HG02610 (cell line): Measurements from ENCODE around the gene PRRX2.

ENCODE experiments used
- ATAC-seq: cut with Tn5 transposase; IDR thresholded peaks from one replicate; pipeline ENCODE4 v1.9.1; 2021; ENCODE audit warnings: mild to moderate bottlenecking, moderate library complexity; ENCODE audit not compliant: unreplicated experiment

PRRX2 gene

DNA sequence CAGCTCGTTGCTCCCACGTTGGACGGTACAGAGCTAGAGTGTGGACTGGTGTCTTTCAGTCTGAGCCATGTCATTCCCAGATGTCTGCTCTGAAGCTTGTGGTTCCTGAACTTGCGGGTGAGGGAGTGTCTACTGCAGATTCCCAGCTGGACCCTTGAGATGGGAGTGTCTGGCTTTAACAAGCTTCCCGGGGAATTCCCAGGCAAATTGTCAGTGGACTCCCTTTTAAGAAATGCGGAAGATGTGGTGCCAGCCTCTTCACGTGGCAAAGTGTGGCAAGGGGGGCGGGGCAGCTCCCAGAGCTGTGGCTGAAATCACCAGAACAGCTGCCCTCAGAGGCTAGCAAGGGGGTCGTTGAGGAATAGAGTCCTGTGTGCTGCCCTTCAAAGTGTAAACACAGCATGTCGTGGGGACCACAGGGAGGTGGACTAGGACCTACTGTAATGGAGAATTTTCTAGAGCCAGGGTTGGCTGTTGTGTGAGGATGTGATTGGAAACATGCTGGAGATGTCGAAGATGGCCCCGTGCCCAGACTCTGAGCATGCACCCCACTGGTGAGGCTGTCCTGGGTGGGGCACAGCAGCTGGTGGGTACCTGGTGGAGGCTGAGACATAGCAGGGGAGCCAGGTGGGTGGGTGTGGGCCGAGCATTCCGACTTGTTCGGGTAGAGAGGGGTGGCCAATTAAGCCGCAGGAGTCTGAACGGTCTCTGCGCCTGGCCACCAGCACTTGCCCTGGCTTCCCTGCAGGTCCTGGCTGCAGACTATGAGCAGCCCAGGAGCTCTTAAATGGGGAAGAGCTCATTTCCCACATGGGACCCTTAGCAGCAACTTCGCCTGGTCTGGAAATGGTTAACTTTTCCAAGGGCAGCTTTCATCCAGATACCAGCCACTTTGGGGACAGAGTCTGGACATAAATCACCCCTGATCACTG, 37.4 kb downstream of the PRRX2 start:
- ATAC-seq = no peak

DNA sequence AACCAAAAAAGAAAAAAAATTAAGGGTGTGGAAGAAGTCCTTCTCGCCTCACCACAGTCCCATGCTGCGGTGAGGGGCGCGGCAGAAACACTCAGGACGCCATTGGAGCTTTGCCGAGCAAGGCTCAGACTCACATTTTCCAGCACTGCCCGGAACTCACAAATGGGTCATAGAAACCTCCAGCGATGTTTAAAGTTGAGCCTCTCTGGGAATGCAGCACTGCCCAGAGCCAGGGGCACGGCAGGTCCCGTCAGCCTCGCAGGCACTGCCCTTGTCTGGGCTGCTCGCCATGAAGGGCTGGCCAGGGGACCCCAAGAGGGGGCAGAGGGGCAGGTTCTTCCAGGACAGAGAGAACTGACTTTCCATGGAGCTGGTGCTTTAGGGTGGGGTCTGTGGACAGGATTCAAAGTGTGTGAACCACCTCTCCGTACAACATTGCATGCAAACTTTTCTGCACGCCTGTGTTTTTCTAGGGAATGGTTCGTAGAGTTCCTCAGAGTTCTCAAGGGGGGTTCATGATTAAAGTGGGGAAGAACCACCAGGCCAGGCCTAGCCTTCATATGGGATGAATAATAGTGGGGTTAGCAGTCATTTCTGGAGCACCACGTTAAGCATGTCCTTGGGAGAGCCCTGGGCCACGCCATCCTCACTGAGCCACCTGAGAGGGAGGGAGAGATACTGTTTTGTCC, 38.4 kb downstream of the PRRX2 start:
- ATAC-seq = no peak

DNA sequence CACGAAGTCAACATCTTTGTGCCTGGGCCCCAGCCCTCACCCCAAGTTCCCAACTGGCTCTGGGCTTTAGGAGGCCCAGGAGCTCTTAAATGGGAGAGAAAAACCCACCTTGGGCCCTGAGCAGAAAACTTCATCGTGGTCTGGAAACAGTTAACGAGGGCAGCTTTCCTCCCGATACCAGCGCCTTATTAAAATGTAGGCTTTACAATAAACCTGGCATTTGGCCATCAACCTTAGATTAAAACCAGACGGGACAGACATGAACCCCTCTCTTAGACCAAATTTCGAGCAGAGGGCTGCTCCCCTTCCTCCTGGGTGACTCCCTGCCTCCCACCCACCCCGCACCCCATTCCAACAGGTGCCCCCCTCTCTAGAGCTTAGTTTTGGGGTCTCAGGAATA, 39.4 kb downstream of the PRRX2 start:
- no peak for ATAC-seq

DNA sequence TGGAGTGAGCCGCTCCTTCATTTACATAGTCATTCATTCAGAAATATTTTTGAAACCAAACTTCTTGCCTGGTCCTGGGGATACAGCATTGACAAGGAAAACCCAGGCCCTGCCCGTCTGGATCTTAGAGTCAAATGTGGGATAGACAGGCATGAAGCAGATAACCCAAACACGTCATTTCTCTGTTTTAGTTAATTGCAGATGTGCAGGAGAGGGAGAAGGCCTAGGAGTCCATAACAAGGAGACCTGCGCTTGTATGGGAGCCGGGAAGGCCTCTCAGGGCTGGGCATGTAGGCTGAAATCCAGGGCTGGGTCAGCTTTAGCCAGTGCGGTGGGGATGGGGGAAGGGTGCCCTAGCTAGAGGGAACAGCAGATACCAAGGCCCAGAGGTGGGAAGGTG, 43.3 kb downstream of the PRRX2 start:
- ATAC-seq = no peak

DNA sequence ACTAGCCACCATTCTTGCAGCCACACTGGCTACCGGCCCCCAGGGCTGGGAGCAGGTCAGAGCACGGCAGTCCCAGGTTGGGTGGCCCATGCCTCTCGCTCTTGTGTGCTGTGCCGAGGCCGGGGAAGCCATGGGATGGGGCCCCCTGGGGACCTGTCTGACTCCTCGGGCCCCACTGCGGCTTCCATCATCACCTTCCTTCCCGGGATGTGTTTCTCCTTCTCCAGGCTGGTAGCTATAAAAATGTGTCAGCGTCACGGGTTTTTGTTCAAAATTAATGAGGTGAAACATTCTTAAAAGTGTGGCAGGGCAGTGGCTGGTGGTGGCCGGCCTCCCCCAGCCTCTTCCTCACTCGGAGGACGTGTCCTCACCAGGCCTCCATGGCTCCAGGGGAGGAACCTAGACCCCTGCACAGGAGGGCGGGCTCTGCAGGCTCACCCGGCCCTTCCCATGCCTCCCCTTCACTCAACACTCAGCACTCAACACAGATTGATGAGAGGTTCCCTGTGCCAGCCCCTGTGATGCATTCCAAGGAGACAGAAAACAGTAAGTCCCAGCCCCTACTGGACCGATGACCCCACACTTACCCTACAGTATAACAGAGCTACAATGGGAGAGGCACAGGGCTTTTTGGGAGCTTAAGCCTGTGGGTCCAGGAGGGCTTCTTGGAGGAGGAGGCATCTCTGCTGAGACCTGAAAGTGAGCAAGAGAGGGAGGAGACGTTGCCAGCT, 44.2 kb downstream of the PRRX2 start:
- ATAC-seq = no peak

DNA sequence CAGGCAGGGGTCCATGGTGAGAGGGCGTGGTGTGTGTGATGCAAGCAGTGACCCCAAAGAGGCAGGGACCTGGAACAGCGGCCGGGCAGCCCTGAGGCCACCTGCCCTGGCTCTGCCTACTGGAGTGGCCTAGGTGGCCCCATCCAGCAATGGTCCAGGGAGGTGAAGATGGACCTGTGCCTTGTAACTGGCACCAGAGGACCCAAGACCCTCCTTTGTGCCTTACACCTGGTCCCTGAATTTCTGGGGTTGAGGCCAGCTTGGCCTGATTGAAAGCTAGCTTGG, 44.7 kb downstream of the PRRX2 start:
- ATAC-seq = no peak

DNA sequence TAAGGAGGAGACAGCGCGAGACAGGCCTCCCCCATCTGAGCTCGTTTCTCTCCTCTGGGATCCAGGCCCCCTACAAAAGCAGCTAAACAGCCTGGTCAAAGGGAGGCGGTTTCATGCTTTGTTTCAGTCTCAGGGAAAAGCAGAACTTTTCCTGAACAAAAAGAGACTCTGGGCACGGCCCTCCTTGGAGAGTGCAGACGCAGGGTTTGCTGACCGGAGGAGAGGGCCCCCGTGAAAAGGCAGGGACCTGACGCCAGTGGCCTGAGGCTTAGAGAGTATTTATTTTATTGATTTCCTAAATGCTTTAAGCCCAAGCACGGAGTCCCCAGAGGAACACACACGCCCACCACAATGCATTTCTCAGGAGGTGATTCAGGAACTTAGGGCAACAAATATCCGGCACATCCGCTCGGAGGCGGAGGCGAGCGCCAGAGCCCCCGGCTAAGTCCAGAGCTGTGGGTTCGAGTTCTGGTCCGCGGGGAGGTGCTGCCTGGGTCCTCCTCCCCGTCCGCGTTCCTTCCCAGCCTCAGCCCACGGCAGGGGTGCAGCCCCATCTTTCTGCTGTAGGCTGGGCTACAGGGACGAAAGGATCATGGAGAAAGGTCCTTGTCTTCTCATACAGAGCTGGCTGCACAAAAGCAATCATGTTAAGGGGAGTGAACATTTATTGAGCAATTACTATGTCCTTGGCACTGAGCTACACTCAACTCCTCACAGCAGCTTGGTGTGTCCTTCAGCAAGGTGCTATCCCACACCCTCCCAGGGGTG, 47.4 kb downstream of the PRRX2 start:
- no peak for ATAC-seq

DNA sequence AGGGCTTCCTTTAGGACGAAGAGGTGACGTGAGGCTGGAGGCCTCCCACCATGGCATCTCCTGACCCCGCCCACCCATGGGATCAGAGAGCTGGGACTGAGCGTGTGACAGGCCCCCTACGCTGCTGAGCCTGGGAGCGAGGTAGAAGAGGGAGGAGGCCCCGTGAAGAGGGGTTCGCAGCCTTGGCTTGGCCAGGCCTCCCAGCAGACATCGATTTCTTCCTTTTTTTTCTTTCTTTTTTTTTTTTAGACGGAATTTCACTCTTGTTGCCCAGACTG, 47.9 kb downstream of the PRRX2 start:
- ATAC-seq = no peak

DNA sequence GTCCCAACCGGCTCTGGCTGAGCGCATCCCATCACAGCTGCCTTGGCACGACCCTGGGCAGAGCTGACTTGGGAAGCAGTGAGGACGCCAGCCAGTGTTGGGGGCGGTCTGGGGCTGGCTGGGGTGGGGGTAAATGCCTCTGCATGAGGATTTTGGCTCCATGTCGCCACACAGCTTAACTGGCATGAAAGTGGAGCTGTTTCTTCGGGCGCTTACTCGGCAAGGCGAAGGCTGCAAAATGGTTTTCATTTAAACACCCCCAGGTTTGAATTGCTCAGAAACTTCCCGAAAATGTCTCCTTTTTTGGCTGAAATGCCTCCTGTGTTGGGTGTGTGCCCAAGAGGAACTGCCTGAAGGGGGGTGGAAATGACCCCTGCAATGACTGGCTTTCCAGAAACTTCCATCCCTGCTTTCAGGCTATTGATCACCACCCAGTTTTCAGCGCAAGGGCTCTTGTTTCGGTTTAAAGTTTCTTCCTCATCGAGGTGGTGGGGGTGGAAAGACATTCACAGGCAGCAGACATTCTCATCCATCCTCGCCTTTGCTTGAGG, 49.1 kb downstream of the PRRX2 start:
- no peak for ATAC-seq

DNA sequence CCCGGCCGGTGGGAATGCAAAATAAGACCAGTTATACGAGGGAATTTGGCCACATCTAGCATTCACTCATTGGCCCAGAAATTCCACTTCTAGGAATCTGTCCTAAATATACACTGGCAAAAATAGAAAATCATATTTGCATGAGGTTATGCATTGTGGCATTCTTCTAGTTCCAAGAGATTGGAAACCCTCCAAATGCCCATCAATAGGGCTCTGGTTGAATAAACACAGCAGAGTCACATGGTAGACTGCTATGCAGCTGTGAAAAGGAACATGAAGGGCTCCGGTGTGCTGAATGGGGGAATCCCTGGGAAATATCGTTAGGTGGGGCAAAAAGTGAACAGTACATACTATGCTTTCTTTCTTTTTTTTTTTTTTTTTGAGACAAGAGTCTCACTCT, 50.6 kb downstream of the PRRX2 start:
- ATAC-seq = no peak

DNA sequence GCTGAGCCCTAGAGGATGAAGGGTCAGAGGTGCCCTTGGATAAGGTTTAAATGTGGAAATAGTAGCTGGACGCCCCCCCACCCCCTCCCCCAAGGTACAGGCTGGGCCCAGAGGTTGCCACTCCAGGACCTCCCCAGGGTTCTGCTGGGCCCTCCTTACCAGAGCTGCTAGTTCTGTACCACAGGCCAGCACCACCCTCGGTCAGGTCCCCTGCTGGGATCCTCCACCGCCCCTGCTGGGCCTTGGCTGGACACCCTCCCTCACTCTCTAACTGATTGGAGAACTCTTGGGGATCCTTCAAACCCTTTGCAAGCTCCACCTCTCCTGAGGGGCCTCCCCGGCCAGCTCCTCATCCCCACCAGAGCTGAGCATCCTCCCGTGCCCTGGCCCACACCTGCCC, 52.5 kb downstream of the PRRX2 start:
- no peak for ATAC-seq

DNA sequence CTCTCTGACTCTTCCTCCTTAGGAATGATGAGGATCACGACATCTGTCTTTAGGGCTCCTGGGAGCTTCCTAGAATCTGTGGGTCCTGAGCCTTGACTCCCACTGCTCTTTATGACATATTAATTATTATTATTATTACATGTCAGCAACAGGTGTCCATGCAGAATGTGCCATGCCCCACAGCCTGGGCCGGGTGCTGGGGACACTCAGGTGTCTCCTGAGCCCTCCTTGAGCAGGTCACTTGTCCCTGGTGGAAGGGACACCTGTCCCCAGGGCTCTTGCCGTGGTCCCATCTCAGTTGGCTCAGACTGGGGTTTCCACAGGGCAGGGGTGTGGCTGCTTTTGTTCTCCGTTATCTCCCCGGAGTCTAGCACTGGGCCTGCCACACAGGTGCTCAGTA, 53.2 kb downstream of the PRRX2 start:
- ATAC-seq = no peak

DNA sequence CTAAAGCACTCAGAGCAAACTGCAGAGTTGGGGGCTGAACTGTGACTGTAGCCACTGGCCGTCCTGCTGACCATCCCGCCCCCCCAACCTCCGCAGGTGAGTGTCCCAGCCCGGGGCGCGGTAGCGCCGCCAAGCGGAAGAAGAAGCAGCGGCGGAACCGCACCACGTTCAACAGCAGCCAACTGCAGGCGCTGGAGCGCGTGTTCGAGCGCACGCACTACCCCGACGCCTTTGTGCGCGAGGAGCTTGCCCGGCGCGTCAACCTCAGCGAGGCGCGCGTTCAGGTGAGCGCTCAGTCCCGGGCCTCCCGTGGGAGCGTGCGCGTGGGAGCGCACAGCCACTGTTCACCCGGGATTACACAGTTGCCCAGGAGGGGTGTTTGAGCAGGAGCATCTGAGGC, 53.7 kb downstream of the PRRX2 start:
- no peak for ATAC-seq

DNA sequence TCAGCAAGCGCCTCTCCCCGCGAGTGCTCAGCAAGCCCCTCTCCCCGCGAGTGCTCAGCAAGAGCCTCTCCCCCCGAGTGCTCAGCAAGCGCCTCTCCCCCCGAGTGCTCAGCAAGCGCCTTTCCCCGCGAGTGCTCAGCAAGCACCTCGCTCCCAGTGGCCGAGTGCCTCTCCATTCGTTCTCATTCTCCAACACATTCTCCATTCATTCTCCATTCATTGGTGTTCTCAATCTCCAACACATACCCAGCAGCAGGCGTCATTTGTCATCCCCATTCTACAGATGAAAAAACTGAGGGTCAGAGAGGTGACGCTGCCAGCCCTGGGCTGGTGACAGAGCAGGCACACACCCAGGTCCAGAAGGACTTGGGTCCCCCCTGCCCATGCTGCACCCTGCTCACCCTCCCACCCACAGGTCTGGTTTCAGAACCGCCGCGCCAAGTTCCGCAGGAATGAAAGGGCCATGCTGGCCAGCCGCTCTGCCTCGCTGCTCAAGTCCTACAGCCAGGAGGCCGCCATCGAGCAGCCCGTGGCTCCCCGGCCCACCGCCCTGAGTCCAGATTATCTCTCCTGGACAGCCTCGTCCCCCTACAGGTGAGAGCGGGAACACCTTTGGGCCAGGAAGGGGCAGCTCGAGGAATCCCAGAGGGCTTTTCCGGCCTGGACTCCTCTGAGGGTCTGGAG, 54.9 kb downstream of the PRRX2 start:
- no peak for ATAC-seq

DNA sequence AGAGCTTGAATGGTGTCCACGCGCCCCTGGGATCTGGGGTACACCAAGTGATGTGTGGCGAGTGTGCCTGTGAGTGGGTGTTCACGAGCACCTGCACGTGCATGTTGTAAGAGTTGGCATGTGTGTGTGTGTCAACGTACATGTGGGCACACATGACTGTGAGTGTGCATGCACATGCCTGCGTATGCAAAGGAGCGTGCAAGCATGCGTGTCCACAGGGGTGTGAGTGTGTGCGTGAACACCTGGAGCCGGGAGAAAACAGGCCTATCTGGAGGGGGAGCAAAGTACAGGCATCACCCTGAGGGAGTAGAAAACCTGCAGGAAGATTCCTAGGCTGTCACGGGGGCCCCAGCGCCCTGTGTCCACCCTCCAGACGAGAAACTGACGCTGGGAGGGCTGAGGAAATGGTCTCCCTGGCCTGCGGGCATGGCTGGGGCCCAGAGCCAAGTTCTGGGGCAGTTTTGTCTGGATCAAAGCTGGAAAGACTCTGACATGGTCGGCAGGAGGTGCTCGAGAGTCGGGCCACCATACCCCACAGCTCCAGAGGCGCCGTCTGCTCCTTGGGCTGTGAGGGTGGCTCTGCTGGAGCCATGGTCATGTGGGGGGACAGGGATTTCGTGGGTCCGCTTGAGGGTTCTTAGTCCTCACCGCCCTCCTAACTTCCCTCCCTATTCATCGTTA, 55.6 kb downstream of the PRRX2 start:
- ATAC-seq = no peak

DNA sequence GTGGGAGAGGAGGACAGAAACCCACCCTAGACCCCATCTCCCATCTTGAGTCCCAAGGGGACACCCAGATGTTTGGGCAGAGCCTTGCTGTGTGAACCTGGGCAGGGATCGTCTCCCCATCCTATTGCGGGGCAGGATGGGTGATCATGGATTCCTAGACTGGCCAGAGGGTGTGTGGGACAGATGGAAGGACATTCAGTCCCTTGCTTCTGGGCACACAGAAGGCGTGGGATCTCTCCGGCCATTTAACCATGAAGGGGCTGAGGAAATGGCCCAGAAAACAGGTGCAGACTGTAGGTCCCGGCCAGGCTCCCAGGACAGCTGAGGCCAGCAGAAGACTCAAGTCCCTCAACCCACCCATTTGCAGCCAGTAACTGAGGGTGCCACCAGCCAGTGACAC, 57.5 kb downstream of the PRRX2 start:
- no peak for ATAC-seq

DNA sequence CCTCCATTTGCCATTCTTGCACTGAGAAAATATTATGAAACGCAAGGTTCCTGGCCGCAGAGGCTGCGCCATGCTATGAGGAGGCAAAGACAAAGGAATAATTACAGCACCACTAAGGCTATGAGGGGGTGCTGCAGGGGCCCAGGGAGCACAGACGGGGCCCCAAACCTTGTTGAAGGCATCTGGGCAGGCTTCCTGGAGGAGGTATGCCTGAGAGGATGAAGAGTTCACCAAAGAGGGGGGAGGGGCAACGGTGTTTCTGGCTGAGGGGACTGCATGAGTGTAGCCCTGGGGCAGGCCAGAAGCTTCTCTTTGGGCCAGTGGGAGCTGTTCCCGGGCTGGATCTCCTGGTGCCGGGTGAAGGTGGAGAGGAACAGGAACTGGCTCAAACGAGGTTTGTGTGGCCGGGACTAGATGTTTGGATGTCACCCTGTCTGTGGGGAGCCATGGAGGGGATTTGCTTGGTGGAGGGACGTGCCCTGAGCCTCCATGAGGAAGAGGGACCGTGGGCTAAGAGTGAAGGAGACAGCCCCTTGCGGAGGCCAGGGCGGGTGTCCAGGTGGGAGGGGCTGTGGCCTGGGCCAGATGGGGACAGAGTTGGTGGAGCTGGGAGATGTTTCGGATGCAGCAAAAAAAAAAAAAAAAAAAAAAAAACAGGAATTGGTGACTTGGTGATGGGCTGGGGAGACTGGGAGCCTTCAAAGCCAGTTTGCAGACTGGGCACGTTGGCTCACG, 59.2 kb downstream of the PRRX2 start:
- no peak for ATAC-seq

DNA sequence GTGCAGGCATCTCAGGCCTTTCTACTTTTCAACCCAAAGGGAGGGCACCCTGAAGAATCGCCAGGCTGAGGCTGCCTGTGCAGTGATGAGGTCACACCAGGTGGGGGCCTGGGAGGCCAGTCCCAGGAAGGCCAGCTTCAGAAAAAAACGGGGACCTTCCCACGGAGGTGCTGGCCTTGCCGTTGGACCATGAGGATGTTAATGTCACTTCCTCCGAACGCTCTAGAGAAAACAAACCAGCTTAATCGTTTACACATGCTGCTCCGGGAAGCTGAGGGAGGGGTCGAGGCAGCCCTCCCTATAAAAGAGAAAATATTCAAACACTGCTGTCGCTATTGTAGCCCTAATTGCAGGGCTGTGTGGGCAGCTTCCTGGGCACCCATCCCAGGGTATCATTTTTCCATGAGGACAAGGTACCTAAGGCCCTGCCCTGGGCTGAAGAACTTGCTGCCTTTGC, 60.4 kb downstream of the PRRX2 start:
- no peak for ATAC-seq
